ENCODE measurements around the gene ABCB11.
"Not testable (repeated sequence)": the region's sequence is repeated elsewhere in the genome, so short reads cannot be mapped to it uniquely, and the experiment has no call there.

ABCB11 gene

DNA sequence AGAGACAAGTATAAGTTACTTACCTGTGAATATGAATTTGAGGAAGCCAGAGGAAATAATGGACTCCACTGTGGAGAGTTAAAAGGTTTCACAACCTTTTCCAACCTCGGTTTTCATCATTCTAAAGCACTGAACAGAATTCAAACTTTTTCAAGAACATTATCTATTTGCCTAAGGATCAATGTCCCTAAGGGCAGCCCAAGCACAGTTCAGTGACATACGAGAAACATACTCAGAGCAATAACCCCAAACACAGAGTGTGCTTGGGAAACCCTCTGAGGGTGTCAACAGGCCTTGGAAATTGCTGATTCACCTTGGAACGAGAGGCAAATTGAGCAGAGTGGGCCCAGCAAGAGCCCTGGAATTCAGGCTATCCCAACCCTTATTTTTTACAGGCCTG lies at the start of gene ABCB11:
ABCB11 (minus strand) TSS at position 123 of the 400 bp plus-strand sequence. CDS start 13,199 bp downstream, outside the sequence.
- in situ Hi-C loops (cut with MboI; ENCODE audit: low sequenced_read_pairs) = no loop called here

DNA sequence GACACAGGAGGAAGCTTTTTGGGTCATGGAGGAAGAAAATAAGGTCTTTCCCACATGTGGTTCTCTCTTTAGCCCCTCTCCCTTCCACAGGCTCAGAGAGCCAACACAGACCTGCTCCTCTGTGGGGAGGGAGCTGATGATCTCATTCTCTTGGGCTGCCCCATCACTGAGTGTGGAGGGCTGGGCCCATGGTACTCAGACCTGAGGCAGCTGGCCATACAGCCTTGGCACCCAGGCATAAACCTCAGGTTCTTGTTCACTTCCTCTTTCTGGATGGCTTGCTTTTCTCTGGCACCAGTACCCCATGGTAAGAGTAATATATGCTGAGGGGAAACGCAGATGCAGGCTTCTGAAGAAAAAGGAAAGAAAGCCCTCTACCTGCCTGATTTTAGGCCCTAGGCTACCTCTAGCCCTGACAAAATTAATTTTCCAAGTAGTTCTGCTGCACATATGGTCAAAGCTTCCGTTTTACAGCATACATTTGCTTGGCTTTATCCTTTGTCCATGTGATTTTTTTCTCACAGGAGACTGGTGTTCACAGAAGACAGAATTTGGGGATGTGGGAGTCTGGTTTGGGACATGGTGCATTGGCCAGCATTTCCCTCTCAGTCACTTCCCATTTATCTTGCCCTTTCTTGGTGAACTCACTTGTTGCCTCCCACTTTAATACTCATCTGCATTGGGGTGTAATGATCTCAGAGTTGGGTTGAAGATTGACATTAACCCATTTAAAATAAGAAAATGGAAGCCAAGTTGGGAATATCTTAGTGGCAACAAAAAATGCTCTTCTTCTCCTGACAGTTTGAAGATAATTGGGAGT lies 49.3 kb upstream of the ABCB11 start:
- in situ Hi-C loops (cut with MboI; ENCODE audit: low sequenced_read_pairs) = no loop called here

DNA sequence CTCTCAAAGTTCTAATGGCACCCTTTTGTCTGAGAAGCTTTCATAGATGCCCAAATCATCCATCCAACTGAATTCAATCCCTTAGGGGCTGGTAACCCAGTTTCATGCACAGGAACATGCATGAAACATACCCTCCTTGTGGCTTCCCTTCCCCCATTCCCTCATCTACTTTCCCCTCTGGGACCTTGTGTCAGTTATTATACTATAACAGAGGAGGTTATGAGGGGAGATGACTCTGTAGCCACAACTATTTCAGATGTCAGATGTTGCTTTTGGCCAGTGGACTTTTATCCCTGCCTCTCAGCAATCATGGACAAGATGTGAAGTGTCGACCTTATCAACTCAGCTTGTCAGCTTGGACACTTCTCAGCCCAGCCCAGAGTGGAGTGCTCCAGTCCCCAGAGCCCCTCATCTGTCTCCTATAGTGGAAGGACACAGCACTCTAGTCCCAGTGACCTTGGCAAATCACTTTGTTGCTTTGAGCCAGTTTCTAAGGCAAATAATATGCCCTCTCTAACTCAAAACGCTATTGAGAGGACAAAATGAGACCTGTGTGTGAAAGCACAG lies 46.6 kb upstream of the ABCB11 start:
- in situ Hi-C loops (cut with MboI; ENCODE audit: low sequenced_read_pairs) = no loop called here

DNA sequence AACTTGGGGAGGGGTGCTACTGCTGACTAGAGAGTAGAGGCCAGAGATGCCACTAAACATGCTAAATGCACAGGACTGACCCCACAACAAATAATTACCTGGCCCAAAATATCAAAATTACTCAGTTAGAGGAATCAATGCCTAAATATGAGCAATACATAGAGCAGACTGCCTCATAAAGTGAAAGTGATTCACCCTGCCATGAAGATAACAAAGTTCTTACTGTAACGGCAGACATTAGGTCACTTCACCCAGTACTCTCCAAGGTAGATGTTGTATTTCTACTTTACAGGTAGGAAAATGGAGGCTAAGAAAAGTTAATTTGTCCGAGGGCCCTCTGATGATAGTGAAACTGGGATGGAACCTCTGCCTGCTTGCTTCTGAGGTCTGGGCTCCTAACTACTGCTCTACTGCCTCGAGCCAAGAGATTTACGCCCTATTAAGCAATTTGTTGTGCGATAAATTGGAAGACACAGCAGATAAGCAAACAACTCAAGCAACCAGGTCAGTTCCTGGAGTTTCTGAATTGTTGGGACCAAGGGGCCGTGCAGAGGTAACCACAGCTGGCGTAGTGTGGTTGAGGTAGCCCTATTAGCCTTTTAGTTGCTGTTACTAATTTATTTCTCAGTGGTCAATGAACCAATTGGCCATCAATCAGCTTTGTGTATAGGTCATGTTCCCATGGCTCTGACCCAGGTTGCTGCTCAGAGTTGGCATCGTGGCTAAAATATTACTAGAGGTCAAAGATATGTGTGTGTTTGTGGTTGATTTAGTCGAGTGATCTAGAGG lies 43.0 kb upstream of the ABCB11 start:
- in situ Hi-C loops (cut with MboI; ENCODE audit: low sequenced_read_pairs) = no loop called here

DNA sequence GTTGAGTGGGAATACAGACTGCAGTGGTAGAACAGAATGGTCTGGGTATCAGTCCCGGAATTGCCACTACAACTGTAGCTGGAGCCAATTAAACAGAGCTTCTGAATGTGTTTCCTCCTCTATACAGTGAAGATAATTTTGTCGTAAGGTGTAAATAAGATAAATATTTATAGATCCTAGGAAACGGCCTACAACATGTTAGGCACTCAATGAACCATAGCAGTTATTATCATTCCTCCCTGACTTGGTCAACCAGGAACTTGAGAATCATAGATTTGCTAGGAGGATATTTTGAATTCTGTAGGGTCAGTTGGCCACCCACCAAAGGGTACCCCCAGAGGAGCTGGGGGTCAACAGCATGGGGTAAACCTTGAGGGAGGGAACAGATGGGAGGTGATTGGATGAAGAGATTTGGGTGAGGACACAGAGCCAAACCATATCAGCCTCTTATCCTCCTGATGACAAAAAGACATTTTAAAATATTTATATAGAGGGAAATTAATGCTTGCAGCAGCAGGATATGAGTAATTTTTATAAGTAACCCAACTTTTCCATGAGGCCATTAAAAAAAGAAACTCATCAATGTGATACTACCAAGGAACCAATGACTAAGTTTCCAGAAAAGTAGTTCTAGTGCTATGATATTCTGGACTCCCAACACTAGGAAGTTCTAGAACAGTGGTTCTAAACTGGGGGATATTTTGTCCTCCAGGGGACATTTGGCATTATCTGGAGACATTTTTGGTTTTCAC lies 42.3 kb upstream of the ABCB11 start:
- in situ Hi-C loops (cut with MboI; ENCODE audit: low sequenced_read_pairs) = no loop called here

DNA sequence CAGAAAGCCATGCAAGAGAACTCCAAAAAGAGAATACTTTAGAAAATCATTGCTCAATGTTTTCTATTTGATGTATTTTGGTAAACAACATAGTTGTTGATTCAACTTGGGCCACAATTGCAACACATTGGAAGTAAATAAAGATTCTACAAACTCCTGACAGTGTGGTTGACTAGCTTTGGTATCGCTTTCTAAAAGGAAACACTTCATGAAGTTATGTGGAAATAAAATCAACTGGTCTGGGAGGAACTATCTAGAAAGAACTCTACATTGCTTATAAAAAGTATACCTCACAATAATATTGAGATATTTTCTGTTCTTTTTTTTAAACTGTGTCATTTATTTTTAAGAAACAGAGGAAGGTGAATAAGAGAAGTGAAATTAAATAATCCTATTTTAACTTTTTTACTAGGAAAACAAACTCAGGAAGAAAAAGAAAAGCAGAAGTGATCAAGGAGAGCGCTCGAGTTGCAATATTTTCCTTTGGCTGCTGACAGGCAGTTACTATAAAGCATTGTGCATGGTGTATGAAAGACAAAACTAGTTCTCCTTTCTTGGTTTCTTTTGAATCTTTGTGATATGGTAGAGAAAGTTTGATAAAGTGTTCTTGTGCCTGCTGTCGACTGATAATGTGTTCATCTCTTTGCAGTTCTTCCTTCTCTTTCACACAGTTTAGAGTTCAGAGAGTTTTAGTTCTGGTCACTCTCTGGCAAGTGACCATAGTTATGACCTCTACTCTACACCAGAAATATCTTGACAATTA lies 41.2 kb upstream of the ABCB11 start:
- in situ Hi-C loops (cut with MboI; ENCODE audit: low sequenced_read_pairs) = no loop called here

DNA sequence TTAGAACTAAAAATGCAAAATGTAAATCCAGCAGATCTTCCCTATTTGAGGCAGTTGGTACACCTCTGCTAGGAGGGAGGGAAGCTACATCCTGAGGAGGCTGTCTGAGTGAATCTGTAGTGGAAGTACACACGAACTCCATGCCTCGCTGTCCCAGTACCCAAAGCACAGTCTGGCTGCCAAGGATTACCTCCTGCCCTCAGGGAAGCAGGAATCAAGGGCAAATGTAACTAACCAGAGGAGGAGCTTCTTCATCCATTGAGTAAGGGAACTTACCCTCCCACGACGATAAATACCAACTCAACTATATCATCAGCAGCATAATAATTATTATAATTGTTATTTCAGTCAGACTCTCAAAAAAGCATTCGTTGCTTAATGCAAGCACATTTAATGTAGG lies 40.3 kb upstream of the ABCB11 start:
- in situ Hi-C loops (cut with MboI; ENCODE audit: low sequenced_read_pairs) = no loop called here

DNA sequence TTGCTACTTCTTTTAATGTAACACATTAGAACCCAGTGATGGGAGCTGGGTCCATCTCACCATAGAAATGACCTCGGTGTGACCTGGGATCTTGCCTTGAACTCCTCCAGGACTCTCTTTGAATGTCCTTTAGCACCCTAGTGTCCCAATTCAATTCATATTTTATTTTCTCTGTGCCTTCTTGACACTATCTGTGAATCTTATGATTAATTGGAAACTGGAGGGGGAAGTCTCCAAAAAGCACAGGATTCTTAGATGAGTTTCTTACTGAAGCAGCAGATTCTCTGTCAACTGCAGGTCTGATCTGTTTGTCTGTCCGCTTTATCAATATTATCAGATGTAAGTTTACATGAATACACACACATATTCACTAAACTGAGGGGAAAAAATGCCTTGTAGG lies 38.7 kb upstream of the ABCB11 start:
- in situ Hi-C loops (cut with MboI; ENCODE audit: low sequenced_read_pairs) = no loop called here

DNA sequence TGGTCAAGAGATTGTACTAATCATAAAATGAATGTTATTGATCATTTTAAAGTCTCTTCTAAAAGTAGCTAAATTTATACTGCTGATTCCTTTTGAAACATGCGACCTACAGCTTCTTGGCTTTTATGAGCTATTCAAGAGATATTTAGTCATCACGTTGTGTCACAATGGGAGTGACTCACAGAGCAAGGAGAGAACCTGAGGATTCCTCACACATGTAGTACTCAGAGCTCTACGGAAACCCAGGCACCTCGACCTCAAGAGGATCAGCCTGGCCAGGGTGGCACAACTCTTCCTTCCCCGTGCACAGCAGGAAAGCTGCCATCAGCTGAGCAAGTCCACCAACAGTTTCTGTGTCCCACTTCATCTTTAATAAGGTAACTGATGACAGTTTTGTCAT lies 38.2 kb upstream of the ABCB11 start, which contains the start of gene DHRS9:
DHRS9 (plus strand) TSS at position 223 of the 400 bp plus-strand sequence. CDS start 12,019 bp downstream, outside the sequence.
- in situ Hi-C loops (cut with MboI; ENCODE audit: low sequenced_read_pairs) = no loop called here

DNA sequence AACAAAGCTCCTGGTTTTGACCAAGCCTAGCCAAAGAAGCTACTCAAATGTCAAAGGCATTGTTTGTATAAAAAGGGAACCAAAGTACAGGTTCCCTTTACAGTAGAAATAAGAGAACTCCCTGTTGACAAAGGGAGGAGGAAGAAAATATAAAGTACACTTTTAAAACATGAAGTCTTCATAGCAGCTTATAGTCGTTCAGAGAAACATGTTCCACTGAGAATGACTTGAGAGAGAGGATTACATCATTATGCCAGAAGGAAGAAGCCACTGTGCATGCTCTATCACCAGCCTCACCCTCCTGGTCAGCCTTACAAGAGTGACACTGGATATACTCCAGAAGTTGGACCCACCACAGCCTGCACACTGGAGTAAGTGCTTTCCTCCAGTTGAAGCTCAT lies 35.8 kb upstream of the ABCB11 start:
- in situ Hi-C loops (cut with MboI; ENCODE audit: low sequenced_read_pairs) = no loop called here

DNA sequence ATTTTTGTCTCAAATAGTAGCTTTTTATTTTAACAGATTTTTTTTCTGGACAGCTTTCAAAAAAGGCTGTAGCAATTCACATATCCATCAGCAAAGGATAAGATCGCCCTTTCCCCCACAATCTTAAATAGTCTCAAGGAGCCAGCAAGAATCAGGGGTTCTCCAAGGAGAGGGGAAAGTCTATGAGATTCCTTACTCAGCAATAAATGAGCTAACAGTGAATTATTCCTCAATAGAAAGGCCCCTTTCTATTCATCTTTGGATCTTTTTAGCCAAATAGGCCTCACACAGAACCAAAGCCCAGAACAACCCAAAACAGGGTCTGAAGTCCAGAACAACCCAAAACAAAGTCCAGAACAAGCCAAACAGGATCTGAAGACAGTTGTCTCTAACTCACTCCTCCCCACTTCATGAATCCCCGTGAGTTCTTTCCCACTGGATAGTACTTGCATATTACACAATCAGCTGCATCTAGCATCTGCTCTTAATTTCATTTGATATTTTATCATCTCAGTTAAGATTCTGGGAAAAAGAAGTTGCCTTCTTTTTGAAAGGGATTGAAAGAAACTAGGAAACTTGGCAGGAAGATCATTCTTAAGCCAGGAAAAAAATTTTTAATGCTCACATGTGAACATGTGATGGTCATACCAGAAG lies 34.9 kb upstream of the ABCB11 start:
- in situ Hi-C loops (cut with MboI; ENCODE audit: low sequenced_read_pairs) = no loop called here

DNA sequence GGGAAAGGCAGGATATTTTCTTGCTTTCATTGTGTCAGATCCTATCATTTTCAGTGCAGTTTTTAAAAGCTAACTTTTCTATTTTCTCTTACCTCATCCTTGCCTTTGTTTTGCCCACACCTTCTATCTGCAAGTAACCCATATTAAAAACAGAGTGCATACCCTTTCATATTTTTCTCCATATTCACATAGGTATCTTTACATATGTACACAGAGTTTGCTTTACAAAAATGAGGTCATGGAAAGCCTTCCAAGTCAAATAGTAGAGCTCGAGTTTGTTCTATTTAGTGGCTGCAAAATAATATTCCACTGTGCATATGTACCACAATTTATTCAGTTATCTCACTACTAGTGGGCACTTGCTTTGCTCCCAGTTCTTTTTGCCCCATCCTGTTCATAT lies 34.3 kb upstream of the ABCB11 start:
- in situ Hi-C loops (cut with MboI; ENCODE audit: low sequenced_read_pairs) = no loop called here

DNA sequence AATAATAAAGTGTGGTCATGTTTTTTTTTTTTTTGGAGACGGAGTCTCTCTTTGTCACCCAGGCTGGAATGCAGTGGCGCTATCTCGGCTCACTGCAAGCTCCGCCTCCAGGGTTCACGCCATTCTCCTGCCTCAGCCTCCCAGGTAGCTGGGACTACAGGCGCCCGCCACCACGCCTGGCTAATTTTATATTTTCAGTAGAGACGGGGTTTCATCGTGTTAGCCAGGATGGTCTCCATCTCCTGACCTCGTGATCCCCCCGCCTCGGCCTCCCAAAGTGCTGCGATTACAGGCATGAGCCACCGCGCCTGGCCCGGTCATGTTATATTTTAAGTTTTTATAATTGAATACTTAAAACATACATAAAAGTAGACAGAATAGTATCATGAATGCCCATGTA lies 33.1 kb upstream of the ABCB11 start:
- in situ Hi-C loops (cut with MboI; ENCODE audit: low sequenced_read_pairs) = not testable (repeated sequence)

DNA sequence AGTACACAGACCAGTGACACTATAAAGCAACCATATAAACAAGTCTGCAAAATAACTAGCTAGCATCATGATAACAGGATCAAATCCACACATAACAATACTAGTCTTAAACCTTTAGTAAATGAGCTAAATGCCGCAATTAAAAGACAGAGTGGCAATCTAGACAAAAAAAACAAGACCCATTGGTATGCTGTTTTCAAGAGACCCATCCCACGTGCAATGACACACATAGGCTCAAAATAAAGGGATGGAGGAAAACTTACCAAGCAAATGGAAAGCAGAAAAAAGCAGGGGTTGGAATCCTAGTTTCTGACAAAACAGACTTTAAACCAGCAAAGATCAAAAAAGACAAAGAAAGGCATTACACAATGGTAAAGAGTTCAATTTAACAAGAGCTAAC lies 23.5 kb upstream of the ABCB11 start:
- in situ Hi-C loops (cut with MboI; ENCODE audit: low sequenced_read_pairs) = not testable (repeated sequence)

DNA sequence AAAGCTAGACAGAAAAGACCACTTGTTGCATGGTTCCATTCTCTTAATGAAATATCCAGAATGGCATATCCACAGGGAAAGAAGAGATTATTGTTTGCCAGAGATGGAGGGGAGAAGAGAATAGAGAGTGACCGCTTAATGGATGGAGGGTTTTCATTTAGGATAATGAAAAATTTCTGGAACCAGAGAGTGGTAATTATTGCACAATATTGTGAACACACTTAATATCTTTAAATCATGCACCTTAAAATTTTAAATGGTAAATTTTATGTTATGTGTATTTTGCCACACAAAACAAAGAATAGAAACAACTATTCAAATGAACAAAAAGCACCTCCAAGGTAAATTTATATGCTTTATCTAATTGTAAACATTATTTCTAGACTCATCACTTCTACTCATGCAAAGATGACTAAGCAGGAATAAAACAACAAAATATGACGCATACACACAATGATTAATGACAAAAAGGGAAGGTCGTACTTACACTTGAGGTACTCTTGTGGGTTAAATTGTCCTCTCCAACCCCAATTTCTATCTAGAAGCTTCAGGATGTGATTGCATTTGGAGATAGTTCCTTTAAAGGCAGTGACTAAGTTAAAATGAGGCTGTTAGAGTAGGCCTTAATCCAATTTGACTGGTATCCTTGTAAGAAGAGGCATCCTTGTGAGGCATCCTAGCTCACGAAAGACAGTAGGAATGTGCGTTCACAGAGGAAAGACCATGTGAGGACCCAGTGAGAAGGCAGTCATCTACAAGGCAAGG lies 19.5 kb upstream of the ABCB11 start:
- in situ Hi-C loops (cut with MboI; ENCODE audit: low sequenced_read_pairs) = no loop called here

DNA sequence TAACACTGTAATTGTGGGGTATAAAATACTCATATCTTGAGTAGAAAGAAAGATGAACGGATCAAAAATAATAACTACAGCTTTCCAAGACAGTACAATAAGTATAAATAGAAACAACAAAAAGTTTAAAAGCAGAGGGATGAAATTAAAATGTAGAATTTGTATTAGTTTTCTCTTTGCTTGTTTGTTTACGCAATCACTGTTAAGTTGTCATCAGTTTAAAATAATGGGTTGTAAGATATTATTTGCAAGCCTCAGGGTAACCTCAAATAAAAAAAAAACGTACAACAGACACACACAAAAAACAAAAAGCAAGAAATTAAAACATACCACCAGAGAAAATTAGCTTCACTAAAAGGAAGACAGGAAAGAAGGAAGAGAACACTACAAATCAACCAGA lies 18.0 kb upstream of the ABCB11 start:
- in situ Hi-C loops (cut with MboI; ENCODE audit: low sequenced_read_pairs) = no loop called here

DNA sequence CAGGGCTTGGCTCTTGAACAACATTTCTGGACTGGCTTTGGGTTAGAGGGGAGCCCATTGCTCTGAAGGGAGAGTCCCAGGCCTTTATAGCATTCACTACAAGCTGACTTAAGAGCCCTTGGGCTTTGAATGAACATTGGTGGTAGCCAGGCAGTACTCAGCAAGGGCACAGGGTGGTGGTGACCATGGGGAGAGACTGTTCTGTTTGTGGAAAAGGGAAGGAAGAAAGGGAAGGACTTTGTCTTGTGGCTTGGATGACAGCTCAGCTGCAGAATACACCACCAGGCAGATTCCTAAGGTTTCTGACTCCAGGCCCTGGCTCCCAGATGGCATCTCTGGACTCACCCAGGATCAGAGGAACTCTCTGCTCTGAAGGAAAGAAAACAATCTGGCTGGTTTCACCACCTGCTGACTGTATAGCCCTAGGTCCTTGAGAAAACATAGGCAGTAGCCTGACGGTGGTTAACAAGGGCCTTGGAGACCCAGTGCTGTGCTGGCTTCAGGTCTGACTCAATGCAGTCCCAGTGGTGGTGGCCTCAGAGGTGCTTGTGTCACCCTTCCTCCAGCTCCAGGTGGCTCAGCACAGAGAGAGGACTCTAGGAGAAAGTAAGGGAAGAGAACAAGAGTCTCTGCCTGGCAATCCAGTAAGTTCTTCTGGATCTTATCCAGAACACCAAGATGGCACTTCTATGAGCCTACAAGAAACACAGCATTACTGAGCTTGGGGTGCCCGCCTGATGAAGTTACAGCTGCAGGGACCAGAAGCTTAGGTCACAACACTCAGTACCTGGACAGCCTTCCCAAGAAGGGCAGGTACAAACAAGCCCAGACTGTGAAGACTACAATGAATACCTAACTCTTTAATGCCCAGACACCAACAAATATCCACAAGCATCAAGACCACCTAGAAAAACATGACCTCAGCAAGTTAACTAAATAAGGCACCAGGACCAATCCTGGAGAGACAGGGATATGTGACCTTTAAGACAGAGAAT lies 16.4 kb upstream of the ABCB11 start:
- in situ Hi-C loops (cut with MboI; ENCODE audit: low sequenced_read_pairs) = no loop called here

Measured in HL-60/S4 treated with phorbol 12-myristate 13-acetate at 8.2 ng/mL for 4 days and 3 days (cell line).